ENCODE measurements around the gene MAP1A.

The MAP1A gene

DNA sequence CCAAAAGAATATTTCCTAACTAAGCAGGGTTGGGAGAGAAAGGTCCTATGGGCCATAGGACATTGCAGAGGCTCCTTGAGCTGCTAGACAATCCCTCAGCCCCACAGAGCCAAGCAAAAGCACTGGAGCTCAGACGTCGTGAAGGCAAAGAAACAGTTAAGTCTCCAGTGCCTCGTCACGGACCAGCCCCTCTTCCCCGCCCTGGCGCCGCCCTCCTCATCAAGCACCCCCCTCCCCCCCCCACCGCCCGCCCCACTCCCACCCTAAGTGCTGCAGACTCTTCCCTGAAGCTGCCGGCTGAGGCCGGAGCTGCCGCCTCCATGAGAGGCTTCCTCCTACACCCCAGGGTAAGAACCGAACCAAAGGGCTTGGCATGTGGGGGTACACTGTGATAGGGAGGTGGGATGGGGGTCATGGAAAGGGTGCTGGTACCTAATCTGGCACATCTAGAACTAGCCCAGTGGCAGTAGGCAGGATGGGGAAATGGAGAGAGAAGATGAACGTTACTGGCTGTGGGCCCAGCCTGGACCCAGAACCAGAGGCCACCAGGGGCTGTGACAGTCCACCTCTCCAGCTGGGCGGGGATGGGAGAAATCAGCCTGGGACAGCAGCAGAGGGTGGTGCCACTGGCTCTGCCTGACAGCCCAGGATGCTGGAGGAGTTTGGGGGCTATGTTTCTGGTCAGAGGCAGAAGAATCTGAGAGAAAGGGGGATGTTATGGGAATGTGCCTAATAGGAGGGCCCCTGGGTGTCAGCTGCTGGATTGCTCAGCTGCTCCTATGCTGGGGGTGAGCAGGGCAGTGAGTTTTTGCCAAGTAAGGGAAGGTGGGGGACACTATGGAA, at the start of gene MAP1A:
TSS of gene MAP1A (plus strand) at position 255 of the 843 bp plus-strand sequence. CDS start 3,866 bp downstream, outside the sequence.
- DNase-seq = no peak

DNA sequence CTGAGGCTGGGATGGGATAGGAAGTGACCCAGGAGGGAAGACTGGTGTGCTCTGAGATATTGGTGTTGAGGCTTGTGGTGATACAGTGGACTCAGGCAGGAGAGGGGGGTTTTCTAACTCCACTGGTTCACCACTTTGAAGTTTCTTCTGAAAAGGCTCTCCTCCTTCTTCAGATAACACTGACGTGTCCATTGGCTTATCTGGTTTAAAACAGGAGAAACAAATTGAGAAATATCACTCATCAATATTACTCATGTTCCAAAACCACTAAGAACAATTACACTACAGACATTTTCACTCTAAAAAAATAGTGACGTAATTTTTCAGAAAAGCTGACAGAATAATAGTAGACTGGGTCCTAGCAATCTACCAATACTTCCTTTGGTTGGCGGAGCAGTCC, 47.5 kb upstream of the MAP1A start:
- no peak for DNase-seq

DNA sequence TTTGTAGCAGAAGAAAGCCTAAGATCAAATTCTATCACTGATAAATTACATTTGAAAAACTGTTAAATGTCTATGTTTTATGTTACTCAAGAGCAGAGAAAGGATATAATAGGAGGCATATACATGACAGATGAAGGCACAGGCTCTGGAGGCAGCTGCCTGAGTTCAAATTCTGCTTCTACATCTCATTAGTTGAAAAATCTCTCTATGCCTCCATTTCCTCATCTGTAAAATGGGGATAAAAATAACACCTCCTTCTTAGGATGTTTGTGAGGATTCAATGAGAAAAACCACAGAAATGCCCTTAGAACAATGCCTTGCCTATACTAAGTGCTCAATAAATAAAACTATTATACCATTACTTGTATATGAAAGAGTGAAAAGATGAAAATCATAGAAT, 45.4 kb upstream of the MAP1A start:
- DNase-seq = no peak

DNA sequence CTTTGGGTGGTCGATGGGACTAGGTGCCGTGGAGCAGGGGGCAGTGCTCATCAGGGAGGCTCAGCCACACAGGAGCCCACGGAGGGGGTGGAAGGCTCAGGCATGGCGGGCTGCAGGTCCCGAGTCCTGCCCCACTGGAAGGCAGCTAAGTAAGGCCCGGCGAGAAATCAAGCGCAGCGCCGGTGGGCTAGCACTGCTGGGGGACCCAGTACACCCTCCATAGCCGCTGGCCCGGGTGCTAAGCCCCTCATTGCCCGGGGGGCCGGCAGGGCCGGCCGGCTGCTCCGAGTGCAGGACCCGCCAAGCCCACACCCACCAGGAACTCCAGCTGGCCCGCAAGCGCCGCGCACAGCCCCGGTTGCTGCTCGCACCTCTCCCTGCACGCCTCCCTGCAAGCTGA, 43.5 kb upstream of the MAP1A start:
- DNase-seq = no peak

DNA sequence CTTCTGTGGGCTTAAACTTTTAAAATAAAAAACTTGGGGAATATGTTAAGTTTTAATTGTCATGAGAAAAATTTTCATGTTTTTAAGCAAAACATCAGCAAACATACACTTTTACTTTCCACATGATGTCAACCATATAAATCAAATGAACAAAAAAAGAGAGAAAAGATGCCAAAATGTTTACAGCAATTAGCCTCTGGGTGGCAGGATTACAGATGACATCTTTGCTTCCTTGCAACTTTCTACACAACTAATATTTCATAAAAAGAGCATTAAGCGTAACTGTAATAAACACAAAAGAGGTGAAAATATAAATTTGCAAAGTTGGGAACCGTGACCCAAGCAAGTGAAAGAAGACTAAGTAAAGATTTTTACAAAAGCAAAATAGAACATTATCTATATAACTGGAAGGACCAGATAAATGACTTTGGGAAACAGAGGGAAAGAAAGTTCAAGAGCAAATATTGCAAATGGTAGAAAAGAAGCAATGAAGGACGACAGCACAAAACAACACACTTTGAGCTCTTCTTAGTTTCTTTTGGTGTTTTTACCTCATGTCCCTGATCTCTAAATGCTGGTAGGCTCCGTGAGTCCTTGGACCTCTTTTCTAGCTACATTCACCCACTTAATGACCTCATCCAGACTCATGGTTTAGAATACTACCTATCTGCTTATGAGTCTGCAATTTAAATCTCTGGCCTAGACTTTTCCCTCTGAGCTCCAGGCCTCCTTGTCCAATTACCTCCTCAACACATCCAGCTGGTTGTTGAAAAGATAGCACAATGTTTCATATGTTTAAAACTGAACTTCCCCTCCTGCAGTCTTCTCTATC, 33.9 kb upstream of the MAP1A start:
- DNase-seq = peak; percentile 44

DNA sequence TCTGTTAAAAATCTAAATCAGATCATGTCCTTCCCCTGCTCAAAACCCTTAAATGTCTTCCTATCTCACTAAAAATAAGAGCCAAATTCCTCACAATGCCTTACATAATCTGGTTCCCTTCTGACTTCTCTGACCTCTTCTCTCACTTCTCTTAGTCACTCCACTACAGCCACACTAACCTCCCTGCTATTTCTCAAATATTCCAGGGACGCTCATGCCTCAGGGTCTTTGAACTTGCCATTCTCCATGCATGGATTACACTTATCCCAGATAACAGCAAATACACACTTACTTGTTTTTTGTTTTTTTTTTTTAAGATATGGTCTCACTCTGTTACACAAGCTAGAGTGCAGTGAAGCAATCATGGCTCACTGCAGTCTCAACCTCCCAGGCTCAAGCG, 33.0 kb upstream of the MAP1A start:
- DNase-seq = no peak

DNA sequence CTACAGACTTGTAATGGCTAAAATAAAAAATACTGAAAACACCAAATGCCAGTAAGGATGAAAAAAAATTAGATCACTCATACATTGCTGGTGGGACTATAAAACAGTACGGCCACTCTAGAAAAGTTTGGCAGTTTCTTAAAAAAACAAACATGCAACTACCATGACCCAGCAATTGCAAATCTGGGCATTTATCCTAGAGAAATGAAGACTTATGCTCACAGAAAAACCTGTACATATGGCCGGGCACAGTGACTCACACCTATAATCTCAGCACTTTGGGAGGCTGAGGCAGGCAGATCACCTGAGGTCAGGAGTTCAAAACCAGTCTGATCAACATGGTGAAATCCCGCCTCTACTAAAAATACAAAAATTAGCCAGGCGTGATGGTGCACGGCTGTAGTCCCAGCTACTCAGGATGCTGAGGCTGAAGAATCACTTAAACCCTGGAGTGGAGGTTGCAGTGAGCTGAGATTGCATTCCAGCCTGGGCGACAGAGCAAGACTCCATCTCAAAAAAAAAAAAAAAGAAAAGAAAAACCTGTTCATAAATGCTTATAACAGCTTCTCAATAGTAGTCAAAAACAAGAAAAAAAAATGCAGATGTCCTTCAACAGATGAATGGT, 30.0 kb upstream of the MAP1A start:
- no peak for DNase-seq

DNA sequence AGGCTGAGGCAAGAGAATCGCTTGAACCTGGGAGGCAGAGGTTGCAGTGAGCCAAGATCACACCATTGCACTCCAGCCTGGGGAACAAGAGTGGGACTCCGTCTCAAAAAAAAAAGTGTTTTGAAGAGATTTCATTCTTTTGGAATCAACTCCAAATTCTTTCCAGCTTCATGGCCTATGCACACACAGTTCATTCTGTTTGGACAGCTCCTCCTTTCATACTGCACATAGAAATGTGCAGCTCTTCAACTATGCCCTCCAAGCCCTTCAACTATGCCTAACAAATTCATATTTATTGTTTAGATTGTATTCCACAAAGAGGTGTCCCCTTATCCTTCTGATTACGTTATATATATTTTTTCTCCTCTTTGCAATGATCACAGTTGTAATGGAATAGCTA, 28.6 kb upstream of the MAP1A start:
- no peak for DNase-seq

DNA sequence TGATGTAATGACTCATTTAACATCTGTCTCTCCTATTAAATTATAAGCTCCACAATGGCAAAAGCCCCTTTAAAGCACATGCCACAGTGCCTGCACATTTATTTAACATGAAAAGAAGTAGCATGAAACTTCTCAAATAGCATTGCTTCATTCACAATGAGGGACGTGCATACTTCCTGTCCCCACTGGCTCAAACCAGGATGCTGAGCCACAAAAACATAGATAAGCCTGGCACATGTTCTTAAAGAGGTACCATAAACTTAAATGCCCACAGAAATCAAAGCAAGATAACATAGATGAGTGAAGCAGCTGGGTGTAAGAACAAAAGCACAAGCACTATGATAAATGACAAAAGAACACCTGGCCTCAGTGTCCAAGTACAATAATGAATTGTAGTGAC, 28.2 kb upstream of the MAP1A start:
- DNase-seq = peak; percentile 18

DNA sequence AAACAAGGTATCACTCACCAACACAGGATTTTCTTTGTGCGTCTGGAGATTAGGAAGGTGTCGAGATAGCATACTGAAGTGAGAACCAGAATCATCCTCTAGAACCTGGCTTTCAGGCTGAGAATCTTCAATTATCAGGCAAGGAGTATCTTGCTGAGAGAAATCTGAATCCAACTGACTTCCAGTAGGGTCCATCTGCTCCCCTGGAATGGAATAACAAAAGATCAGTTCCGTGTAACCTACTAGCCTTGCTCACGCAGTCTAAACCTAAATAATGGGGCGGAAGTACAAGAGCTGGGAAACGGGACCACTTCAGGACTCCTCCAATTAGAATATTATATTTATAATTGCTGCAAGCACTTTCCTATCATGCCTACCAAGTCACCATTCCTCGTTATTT, 25.1 kb upstream of the MAP1A start:
- no peak for DNase-seq

DNA sequence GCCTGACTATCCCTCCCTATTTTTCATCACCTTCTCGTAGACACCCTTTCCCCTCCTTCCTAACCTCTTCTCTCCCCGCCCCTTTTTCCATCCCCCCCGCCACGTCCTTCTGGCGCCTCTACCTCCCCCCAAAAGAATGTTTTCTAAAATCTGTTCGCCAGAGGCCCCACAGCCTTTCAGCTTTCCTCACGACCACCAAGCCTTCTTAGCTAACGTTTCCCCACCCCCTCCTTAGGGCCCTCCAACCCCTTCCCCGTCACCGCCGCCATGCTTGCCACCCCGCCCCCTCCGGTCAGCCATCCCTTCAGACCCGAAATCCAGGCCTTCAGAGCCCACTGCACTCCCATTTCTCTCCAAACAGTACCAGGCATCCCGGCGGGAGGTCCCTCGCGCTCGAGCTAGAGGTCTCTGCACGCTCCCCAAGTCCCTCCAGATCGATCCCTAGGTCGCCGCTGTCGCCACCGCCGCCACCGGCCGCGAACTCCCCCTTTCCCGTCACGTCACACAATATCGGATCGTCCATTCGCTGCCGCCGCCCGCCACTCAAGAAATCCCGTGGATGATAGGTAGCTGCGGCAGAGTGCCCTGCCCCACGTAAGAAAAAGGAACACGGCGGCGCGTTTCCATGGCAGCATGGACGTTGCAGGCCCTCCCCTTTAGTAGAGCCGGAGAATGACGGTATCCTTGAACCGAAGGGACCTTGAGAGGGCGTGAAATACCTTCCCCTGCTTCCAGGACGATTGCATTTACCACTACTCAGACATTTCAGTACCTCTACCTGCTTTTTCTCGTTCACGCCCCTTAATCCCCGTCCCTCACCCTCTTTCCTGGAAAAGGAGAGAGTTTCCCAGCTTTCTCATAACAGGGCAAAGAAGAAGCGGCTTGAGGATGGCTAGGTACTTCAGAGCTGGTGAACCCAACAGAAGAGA, 24.5 kb upstream of the MAP1A start, which contains the start of gene TP53BP1:
TSS of gene TP53BP1 (minus strand) at position 484 of the 929 bp plus-strand sequence. CDS start at position 371, 113 bp downstream.
- peak; percentile 96 for DNase-seq

DNA sequence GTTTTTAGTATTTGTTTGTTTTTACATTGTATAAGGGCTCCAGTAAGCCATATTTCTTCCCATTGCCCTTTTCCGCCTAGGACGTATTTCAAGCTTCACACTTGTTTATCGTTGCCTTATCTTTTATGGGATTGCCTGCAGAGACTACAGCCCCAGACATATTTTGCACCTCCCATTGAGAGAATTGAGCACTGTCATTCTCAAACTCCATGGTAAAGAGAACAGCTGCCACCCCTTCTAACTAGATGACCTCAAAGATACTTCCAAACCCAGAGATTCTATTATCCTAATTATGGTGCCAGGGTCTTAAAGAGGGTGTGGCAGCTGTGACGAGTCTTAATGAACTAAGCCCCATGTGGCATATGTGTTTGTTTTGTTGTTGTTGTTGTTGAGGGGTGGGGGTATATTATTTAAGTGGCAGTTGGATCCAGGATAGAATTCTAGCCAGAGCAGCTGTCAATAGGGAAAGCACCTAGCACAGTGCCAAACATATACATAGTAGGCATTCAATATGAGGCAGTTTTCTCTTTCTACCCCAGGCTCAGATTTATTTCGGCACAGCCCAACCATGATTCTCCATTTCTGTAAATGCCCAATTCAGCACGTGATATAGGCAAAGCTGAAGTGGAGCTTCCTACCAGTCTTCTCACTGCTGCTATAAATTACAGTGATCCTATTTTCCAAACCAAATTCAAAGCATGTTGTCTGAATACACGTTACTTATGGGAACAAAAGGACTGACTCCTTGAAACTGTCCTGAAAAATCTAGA, 23.5 kb upstream of the MAP1A start:
- DNase-seq = no peak

DNA sequence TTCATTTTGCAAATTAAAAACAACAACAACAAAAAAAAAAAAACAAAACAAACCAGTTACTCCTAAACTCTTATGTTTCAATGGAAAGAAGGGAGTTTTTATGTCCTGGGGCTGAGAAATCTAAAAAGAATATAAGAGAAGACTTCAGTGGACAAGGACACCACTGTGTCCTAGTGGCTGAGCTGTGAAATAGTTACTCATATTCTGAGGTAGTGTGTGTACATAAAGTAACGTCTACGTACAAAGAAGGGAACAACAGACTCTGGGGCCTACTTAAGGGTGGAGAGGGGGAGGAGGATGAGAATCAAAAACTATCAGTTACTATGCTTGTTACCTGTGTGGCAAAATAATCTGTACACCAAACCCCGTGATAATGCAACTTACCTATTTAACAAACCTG, 18.4 kb upstream of the MAP1A start:
- DNase-seq = no peak

DNA sequence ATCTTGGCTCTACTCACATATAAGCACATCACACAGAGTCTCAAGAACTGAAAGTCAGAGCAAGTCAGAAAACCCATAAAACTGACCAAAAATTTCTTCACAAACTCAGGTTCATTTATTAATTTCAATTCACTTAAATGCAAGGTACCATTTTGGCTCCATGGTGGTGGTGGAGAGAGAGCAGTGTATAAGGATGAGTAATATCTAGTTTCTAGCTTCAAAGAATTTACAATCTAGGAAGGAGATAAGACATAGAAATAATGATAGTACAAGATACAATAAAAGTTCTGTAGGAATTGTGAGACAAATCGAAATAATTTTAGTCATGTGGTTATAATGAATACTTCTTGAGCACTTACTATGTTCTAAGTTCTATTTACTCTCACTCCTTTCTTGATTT, 17.8 kb upstream of the MAP1A start:
- no peak for DNase-seq

DNA sequence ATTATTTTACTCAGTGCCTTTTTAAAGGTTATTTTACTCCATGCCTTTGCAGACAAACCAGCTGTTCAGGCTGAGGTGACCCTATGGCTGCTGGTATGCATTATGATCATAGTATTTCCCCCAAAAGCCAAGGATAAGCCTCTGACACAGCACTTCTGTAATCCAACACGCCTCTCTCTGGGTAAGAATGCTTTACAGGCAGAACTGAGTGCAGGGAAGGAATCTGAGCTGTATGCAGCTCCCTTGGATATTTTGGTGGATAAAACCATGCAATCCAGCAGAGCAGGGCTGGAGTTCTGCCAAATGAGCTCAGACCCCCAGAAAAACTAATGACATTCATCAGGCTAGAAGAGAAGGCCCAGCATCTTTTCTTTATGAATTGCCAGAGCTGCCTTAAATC, 11.7 kb upstream of the MAP1A start:
- no peak for DNase-seq

DNA sequence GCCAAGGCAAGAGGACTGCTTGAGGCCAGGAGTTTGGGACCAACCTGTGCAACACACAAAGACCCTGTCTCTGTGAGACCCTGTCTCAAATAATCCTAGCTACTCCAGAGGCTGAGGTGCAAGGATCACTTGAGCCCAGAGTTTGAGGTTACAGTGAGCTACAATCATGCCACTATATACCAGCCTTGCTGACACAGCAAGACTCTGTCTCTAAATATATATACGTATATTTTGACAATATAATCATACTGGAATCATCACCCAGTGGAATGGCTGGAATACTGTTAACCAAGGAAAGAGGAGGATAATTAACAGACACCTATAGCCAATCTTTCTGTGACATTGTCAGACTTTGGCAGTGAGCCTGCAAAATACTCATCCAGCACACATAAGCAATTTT, 9.0 kb upstream of the MAP1A start:
- DNase-seq = no peak

DNA sequence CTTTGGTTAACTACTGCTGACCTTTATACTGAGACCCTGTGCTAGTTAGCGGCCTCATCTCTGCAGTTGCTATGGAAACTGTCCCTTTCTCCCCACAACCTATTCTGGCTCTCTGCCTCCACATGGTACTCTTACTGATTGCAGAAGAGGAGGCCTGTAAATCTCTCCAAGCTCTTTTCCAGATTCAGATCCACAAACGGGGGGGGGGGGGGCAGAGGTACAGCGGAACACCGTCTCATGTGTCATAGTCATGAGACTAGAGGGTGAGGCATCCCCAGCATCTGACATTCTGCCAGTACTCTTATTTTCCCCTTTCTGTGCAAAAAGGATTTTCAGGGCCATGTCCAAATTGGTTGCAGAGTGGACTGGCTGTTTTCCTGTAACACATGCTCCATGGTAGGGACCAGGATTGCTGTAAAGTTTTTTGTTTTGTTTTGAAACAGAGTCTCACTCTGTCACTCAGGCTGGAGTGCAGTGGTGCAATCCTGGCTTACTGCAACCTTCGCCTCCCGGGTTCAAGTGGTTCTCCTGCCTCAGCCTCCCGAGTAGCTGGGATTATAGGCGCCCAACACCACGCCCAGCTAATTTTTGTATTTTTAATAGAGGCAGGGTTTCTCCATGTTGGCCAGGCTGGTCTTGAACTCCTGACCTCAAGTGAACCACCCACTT, 8.3 kb upstream of the MAP1A start:
- DNase-seq = no peak

DNA sequence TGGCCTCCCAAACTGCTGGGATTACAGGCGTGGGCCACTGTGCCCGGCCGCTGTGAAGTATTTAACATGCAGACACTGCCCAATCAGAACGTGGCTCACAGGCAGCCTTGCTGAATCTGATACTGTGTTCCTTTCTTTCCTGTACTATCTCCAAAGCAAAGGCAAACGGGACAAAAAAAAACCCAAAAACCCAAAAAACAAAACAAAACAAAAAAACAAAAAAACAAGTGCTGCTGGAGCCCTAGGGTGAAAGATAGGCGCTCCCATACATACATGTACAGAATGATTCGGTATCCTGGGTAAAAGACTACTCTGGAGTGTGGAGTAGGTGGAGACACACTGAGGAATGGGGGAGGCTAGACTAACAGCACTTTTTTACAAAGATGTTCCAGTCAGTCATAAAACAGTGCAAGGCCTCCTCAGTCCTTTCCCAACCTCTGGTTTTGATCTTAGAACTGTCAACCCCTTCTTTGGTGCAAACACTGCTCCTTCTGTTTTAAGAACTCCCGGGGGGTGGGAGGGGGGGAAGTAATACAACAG, 7.7 kb upstream of the MAP1A start:
- DNase-seq = no peak

DNA sequence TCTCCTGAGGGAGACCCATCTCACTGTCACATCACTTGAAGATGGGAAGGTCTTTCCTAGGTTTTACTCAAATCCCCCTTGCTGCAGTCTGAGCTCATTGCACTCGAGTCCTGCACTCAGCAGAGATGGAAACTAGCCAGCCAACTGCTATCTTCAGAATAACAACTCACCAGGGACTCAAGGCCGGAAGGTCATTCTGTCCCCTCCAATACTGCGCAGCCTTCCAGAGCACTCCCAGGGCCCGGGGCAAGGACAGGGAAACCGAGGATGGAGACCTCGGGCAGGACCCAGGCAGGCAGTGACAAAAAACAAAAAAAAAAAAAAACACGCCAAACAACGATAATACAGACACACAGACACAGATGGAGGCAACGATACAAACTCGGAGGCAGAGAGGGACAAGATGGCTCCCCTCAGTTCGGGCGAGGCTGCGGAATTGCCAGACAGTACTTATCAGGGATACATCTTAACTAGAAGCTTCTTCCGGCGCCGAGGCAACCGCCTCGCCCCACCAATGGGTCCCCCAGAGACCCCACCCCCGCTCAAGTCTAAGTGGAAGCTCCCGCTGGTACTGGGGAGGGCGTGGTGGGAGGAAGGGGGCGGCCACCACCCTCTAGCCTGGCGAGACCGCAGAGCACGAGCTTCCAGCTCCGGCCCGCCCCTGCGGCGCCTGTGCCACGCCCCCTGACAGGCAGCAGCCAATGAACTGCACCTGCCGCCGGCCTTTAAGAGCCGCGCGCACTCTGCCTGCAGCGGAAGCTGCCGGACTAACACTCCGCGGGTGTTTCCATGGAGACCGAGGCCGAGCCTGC, 7.0 kb upstream of the MAP1A start:
- peak; percentile 98 for DNase-seq
